PC-3 (cell line): ENCODE data around the gene MTCL1. TPM values are rescaled to one million over a fixed set of nuclear protein-coding genes. Genes with fewer than 3 reads are reported as not detected.

Experiments
- ATAC-seq: fragments of 200-7000 bp; cut with Tn5 transposase; 2 replicates; pipeline ENCODE4 v1.9.1; 2020; ENCODE audit warnings: mild to moderate bottlenecking, moderate library complexity
- BruUV-seq: library from RNA; stranded (reverse); fragments of 400-500 nt; replicated peaks from 2 replicates; lab custom pipeline; 2021; lab: Mats Ljungman, UMichigan
- CTCF ChIA-PET: fragments of 300-600 bp; sonication (Branson Sonifier 250); formaldehyde crosslinking; loops from one replicate; lab custom pipeline; 2022; ENCODE audit warnings: antibody characterized with exemption; lab: Charles Lee
- POLR2A ChIA-PET: fragments of 300-600 bp; sonication (Branson Sonifier 250); formaldehyde crosslinking; loops from one replicate; lab custom pipeline; 2022; ENCODE audit warnings: antibody characterized with exemption; ENCODE audit not compliant: unreplicated experiment; lab: Charles Lee
- DNase-seq: peaks from one replicate; pipeline ENCODE4 v3.0.0-alpha.2; 2015
- H2AFZ ChIP-seq: fragments of 300-600 bp; sonication (generic); 2 replicates; pipeline ENCODE4 v1.6.0; 2016; ENCODE audit warnings: antibody characterized with exemption, low read length
- H3F3A ChIP-seq: fragments of 300-600 bp; sonication (generic); one replicate; pipeline ENCODE4 v1.6.0; 2017; ENCODE audit warnings: antibody characterized with exemption, low read length, control low read depth, mild to moderate bottlenecking; ENCODE audit not compliant: unreplicated experiment
- H3K27ac ChIP-seq: fragments of 300-600 bp; sonication (generic); 2 replicates; pipeline ENCODE4 v1.5.1; 2016; ENCODE audit warnings: mild to moderate bottlenecking, low read length
- H3K27me3 ChIP-seq: fragments of 300-600 bp; sonication (generic); 2 replicates; pipeline ENCODE4 v1.6.1; 2016; ENCODE audit warnings: low read length, mixed read lengths
- H3K36me3 ChIP-seq: fragments of 300-600 bp; sonication (generic); 2 replicates; pipeline ENCODE4 v1.6.1; 2016; ENCODE audit warnings: low read depth, mixed run types, low read length, mixed read lengths
- H3K4me1 ChIP-seq: fragments of 300-600 bp; sonication (generic); 2 replicates; pipeline ENCODE4 v1.5.1; 2016; ENCODE audit warnings: low read length; ENCODE audit not compliant: insufficient read depth
- H3K4me2 ChIP-seq: fragments of 300-600 bp; sonication (generic); 2 replicates; pipeline ENCODE4 v1.6.0; 2016; ENCODE audit warnings: low read length
- H3K4me3 ChIP-seq: fragments of 300-600 bp; sonication (generic); 2 replicates; pipeline ENCODE4 v1.5.1; 2016; ENCODE audit warnings: mild to moderate bottlenecking, low read length, mixed read lengths
- H3K79me2 ChIP-seq: fragments of 300-600 bp; sonication (generic); 2 replicates; pipeline ENCODE4 v1.6.1; 2017; ENCODE audit warnings: low read length, mixed read lengths
- H3K9ac ChIP-seq: fragments of 300-600 bp; sonication (generic); 2 replicates; pipeline ENCODE4 v1.6.0; 2016; ENCODE audit warnings: mild to moderate bottlenecking, low read length
- H3K9me2 ChIP-seq: fragments of 300-600 bp; sonication (generic); replicated peaks from 2 replicates; pipeline ENCODE4 v1.6.1; 2016; ENCODE audit warnings: mixed run types, low read length, mixed read lengths
- H3K9me3 ChIP-seq: fragments of 300-600 bp; sonication (generic); 2 replicates; pipeline ENCODE4 v1.6.1; 2016; ENCODE audit warnings: low read length, mixed read lengths
- H4K20me1 ChIP-seq: fragments of 300-600 bp; sonication (generic); 2 replicates; pipeline ENCODE4 v1.6.1; 2016; ENCODE audit warnings: low read length, mixed read lengths
- EZH2 ChIP-seq: fragments of 300-600 bp; sonication (generic); IDR thresholded peaks from one replicate; pipeline ENCODE4 v1.6.1; 2017; ENCODE audit warnings: antibody characterized with exemption, mild to moderate bottlenecking, low read length; ENCODE audit not compliant: unreplicated experiment
- EZH2phosphoT487 ChIP-seq: fragments of 300-600 bp; sonication (generic); IDR thresholded peaks from 2 replicates; pipeline ENCODE4 v1.6.1; 2018; ENCODE audit warnings: mild to moderate bottlenecking, antibody characterized with exemption, low read length, borderline replicate concordance
- intact Hi-C: fragments of 100-400 bp; cut with micrococcal nuclease; formaldehyde crosslinking; loops from 2 replicates; pipeline ENCODE4 v1.9.0; 2023
- total RNA-seq: library from RNA; depleted of rRNA; stranded (reverse); fragments of >200 nt; gene quantifications from 2 replicates; pipeline ENCODE4 v1.2.3, GENCODE V29; 2014
- TF ChIP-seq, protein P1 (sequence below): fragments of 300-600 bp; sonication (generic); conservative IDR thresholded peaks from 2 replicates; pipeline ENCODE4 v1.5.1; 2017; ENCODE audit warnings: antibody characterized with exemption, low read depth, mild to moderate bottlenecking, low read length

MTCL1 gene
- total RNA-seq, 1 experiment from 2014 or later, result 33.1 TPM

DNA sequence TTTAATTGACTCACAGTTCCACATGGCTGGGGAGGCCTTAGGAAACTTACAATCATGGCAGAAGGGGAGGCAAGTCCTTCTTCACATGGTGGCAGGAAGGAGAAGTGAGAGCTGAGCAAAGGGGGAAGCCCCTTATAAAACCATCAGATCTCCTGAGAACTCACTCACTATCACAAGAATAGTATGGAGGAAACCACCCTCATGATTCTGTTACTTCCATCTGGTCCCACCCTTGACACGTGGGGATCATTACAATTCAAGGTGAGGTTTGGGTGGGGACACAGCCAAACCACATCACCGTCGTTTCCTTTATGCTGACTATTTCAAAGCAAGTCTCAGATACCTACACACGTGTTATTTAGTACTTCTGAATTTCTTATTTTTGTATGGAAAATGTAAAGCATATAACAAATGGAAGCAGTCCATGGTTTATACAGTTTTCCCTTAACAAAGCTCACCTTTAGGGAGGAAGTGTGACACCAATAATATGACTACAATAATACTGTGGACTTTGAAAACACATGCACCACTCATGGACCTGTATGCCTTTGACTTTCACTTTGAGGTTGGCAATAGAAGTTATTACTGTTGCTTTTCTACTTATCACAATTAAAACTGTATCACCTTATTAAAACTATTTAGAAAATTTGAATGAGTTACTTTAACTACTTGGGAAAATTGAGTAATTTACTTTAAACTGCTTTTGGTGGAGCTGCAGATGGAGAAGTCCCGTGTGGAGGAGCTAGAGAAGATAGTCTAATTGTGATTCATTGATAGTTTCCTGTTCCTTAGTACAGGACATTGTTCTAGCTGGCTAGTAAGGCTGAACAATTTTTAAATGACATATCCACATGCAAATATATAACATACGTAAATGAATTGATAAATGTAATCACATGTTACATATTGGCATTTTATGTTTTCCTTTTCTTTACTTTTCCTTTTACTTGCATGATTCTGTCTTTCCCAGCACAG is 37.3 kb downstream of the MTCL1 start:
- Histone ChIP-seq H4K20me1 (no peaks in the 10 kb centered on the region), H3K9ac (no peak overlapping the region), H3K9me2 (no peaks in the 10 kb centered on the region), H3K4me1 (peaks cover 8% of the 10 kb centered on the region; the same call in 1 of the 2 replicates), H3K79me2 (peaks cover 27% of the 10 kb centered on the region; the same call in 1 of the 2 replicates), H2AFZ (no peak overlapping the region), H3K4me2 (no peak overlapping the region), H3K27me3 (no peaks in the 10 kb centered on the region), H3K9me3 (no peaks in the 10 kb centered on the region), H3F3A (no peaks in the 10 kb centered on the region), H3K27ac (no peak overlapping the region), H3K4me3 (no peak overlapping the region), H3K36me3 (no peaks in the 10 kb centered on the region; the same call in 1 of the 2 replicates)
- TF ChIP-seq, protein P1, sequence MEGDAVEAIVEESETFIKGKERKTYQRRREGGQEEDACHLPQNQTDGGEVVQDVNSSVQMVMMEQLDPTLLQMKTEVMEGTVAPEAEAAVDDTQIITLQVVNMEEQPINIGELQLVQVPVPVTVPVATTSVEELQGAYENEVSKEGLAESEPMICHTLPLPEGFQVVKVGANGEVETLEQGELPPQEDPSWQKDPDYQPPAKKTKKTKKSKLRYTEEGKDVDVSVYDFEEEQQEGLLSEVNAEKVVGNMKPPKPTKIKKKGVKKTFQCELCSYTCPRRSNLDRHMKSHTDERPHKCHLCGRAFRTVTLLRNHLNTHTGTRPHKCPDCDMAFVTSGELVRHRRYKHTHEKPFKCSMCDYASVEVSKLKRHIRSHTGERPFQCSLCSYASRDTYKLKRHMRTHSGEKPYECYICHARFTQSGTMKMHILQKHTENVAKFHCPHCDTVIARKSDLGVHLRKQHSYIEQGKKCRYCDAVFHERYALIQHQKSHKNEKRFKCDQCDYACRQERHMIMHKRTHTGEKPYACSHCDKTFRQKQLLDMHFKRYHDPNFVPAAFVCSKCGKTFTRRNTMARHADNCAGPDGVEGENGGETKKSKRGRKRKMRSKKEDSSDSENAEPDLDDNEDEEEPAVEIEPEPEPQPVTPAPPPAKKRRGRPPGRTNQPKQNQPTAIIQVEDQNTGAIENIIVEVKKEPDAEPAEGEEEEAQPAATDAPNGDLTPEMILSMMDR, result no peak
- no peak for TF ChIP-seq EZH2phosphoT487
- TF ChIP-seq EZH2, result no peak
- intact Hi-C loops, result no loop called here
- ChIA-PET CTCF (interaction anchor here (0.5 kb wide), 1 partner anchor 15 kb away, joined by 7 read pairs; no protein-coding TSS in a partner anchor), POLR2A (no interaction called here)
- DNase-seq (no peak), ATAC-seq (no peak)
- BruUV-seq, result no TSS peak

DNA sequence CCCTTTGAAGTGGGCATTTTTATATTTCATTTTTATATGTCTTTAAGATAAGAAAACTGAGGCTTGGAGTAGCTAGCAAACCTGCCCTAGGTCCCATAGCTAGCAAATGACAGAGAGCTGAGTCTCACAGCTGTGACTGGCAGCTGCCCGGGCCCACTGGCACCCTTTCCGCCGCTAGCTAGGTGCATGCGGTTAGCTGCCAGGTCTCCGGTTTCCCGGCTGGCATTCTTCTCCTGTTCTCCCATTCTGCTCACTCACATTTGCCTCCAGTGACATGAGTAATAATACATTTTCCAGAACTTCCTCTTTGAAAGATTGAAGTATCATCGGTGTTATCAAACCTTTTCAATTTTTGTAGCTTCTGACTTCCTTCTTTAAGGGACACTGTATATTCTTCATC is 38.7 kb downstream of the MTCL1 start:
- DNase-seq (no peak), ATAC-seq (no peak)
- no peaks in the 10 kb centered on the region for H3K27me3 ChIP-seq
- H3F3A ChIP-seq, result no peaks in the 10 kb centered on the region
- peaks cover 10% of the 10 kb centered on the region; the same call in 1 of the 2 replicates for H3K4me1 ChIP-seq
- H4K20me1 ChIP-seq, result no peaks in the 10 kb centered on the region
- no peaks in the 10 kb centered on the region; the same call in 1 of the 2 replicates for H3K36me3 ChIP-seq
- intact Hi-C loops, result no loop called here
- no peak overlapping the region for H3K4me3 ChIP-seq
- CTCF ChIA-PET, result no interaction called here
- no peak overlapping the region for H3K27ac ChIP-seq
- no peak overlapping the region for H3K9ac ChIP-seq
- H3K9me2 ChIP-seq, result no peaks in the 10 kb centered on the region
- H3K4me2 ChIP-seq, result no peak overlapping the region
- POLR2A ChIA-PET, result no interaction called here
- no TSS peak for BruUV-seq
- no peaks in the 10 kb centered on the region for H3K9me3 ChIP-seq
- peaks cover 27% of the 10 kb centered on the region; the same call in 1 of the 2 replicates for H3K79me2 ChIP-seq
- no peak for TF ChIP-seq EZH2
- TF ChIP-seq, protein P1, result no peak
- no peak for TF ChIP-seq EZH2phosphoT487
- no peak overlapping the region for H2AFZ ChIP-seq

DNA sequence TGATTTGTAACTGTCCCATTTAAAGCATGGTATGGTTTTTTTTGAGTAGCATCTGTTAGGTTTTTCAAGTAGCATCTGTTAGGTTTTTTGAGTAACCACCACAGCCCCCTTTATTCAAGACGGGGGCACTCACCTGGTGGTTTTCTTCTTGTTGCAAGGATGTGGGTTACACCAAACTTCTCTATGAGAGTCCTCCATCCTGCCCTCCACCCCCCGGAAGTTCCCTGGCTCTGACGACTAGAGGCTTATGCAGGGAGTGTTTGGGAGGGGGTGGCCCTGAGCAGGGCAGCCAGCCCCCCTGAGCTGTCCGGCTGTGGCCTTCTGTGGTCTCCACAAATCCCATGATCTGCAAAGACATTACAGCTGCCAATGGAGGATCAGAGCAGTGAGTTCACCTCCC is 39.3 kb downstream of the MTCL1 start:
- Histone ChIP-seq H3K27ac (no peak overlapping the region), H3K36me3 (no peaks in the 10 kb centered on the region; the same call in 1 of the 2 replicates), H3K9me2 (no peaks in the 10 kb centered on the region), H2AFZ (no peak overlapping the region), H3K27me3 (no peaks in the 10 kb centered on the region), H3F3A (no peaks in the 10 kb centered on the region), H4K20me1 (no peaks in the 10 kb centered on the region), H3K9me3 (no peaks in the 10 kb centered on the region), H3K79me2 (peaks cover 27% of the 10 kb centered on the region; the same call in 1 of the 2 replicates), H3K4me2 (no peak overlapping the region), H3K4me1 (peaks cover 10% of the 10 kb centered on the region; the same call in 1 of the 2 replicates), H3K9ac (no peak overlapping the region), H3K4me3 (no peak overlapping the region)
- ATAC-seq (no peak), DNase-seq (no peak)
- no peak for TF ChIP-seq EZH2phosphoT487
- TF ChIP-seq, protein P1, result no peak
- no peak for TF ChIP-seq EZH2
- BruUV-seq, result no TSS peak
- intact Hi-C loops, result no loop called here
- ChIA-PET POLR2A (no interaction called here), CTCF (no interaction called here)
